Endothelial cell of umbilical vein (primary cell): ENCODE measurements around the gene OVOL3.

ENCODE experiments used
- CTCF ChIP-seq, 2 donors: IDR thresholded peaks; 1 replicate in 1 of 2; 2 replicates in 1 of 2; pipeline ENCODE4 v1.5.1; 2011; ENCODE audit warnings: low read length in 2 of 2, mild to moderate bottlenecking in 2 of 2, moderate library complexity in 2 of 2, control low read depth in 1 of 2, inconsistent platforms in 1 of 2, low read depth in 1 of 2; ENCODE audit not compliant: insufficient read depth in 1 of 2; ENCODE audit errors: extremely low read depth in 1 of 2
- EZH2 ChIP-seq: IDR thresholded peaks from 2 replicates; pipeline ENCODE4 v1.6.1; 2012; ENCODE audit warnings: borderline replicate concordance, low read depth, mild to moderate bottlenecking, moderate library complexity, low read length, inconsistent platforms; ENCODE audit not compliant: severe bottlenecking
- MYC ChIP-seq: IDR thresholded peaks from one replicate; pipeline ENCODE4 v1.6.1; 2011; ENCODE audit warnings: mild to moderate bottlenecking, low read depth, low read length
- POLR2A ChIP-seq: IDR thresholded peaks from 2 replicates; pipeline ENCODE4 v1.6.1; 2012; ENCODE audit warnings: low read depth, mild to moderate bottlenecking, control low read depth, low read length
- POLR2AphosphoS5 ChIP-seq: IDR thresholded peaks from 2 replicates; pipeline ENCODE4 v1.6.1; 2012; ENCODE audit warnings: low read depth, mild to moderate bottlenecking, control low read depth, low read length, moderate library complexity; ENCODE audit not compliant: insufficient read depth

- no peak for TF ChIP-seq CTCF (IDR thresholded peaks at IDR 0.05; ENCODE audit: extremely low read depth in 1 of 2, insufficient read depth in 1 of 2, low read depth in 1 of 2, low read length in 2 of 2)
- no peak for TF ChIP-seq EZH2
- no peak for TF ChIP-seq MYC
- TF ChIP-seq POLR2AphosphoS5 = no peak
- TF ChIP-seq POLR2A = no peak
Observed at GRCh38 chr19:36116344-36116637, 5.3 kb downstream of the OVOL3 start.
